ENCODE measurements around the gene KCNG4.

The KCNG4 gene

DNA sequence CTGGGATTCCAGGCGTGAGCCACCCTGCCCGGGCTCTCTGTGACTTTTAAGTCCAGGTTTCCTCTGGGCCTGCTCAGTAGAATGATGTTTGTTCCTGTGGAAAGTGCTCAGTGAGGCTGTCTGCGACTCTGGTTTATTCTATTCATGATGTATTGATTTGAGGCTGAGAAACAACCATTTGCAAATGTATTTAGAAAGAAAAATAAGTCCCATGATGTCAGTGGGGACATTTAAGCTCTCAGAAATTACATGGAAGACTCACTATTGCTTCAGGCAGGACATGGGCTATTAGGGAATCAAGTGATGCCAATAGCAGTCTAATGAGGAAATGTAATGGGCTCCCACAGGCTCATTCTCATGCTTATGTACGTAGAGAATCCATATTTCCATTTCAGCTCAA lies 22.2 kb upstream of the KCNG4 start:
- no peak for DNase-seq

DNA sequence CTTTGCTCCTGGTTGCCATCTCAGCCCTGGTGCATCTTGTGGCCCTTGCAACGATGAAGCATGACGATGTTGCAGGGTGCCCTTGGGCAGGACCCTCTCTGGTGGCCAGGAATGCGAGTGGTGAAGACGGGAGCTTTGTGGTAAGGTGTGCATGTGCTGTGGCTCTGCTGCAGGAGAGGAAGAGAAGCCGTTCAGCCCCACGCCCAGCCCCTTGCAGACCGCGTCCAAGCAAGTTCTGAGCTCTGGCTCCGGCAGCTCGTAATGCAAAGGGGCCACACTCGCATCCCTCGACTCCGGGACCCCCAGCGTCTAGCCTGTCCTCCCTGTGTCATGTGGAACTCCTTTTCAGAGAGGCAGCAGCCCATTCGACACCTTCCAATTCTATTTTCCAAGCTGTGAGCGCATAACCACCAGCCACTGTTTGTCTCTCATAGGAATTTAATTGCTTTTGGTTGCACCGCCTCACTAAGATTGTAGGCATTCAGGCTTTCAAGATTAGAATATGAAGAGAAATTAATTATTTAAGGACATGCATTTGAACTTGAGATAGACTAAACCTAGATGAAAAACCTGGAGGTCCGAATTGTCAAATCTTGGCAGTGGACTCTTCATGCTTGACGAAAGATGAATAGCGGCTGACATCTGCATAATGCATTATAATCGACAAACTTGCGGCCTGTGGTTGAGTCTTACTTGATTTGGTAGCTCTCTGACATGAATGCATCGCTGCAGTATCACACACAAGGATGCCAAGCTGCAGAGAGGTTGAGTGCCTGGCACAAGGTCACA lies 21.1 kb upstream of the KCNG4 start:
- no peak for DNase-seq

DNA sequence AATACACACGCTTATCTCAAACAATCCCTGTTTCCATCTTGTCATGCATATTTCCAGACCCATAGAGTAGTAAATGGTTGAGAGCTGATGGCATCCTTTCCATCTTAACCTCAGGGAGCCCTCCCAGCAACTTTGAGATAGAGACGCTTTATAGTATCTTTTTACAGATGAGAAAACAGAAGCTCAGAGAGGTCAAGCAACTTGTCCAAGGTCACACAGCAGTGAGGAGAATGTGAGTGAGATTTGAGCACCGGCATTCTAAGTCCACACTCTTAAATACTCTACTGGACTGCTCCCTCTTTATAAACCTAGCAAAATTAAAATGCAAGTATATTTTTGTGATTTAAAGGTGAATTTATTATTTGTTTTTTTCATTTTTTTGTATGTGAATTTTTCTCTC lies 19.9 kb upstream of the KCNG4 start:
- DNase-seq: no peak

DNA sequence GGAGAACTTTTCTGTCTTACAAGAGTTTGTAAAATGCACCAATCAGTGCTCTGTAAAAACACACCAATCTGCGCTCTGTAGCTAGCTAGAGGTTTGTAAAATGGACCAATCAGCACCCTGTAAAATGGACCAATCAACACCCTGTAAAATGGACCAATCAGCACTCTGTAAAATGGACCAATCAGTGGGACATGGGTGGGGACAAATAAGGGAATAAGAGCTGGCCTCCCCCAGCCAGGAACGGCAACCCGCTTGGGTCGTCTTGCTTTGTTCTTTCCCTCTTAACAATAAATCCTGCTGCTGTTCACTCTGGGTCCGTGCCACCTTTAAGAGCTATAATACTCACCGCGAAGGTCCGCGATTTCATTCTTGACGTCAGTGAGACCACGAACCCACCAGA lies 18.5 kb upstream of the KCNG4 start:
- DNase-seq: no peak

DNA sequence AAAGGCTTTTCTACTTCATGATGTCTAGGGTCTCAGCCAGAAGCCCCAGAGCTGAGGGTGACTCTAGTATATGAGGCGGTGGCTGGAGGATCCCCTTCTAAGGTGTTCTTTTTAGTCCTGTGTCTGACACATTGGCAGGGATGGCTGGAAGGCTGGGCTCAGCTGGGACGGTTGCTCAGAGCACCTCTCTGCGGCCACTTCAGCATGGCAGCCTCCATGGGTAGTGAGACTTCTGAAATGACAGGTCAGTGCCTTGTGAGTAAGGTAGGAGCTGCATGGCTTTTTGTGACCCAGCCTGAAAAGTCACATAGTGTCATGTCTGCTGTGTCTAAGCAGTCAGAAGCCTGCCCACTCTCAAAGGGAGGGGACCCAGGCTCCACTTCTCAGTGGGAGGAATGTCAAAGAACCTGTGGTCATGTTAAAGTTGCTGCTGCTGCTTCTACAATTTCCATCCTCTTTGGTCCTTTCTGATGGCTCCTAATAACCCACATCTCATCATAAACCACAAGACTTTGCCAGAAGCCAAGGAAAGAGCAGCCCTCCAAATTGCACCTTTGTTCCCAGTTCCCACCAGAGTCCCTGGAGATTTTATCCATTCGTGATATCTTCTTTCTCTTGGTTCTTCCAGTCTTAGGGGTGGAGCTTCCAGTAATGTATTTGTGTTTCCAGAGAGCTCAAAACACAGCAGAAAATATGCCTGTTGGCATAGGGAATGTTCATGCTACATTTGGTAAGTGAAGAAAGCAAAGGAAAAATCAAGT lies 15.4 kb upstream of the KCNG4 start:
- DNase-seq: no peak

DNA sequence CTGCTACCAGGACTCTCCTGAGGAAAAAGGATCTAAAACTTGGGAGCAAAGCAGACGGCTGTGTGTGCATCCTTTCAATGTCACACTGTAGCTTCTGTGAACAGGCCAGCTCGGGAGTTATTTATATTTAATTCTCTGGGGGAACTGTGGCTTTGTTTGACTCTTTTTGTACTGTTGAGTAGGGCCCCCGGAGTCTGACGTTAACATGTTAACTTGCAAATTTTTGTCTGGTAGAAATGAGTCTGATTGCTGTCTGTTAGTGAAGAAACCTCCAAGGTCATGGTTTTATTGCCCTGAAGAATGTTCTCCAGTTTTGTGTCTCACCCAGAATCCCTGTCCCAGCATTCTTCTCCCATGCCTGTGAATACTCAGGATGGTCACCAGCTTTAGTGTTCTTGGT lies 14.2 kb upstream of the KCNG4 start:
- DNase-seq: no peak

DNA sequence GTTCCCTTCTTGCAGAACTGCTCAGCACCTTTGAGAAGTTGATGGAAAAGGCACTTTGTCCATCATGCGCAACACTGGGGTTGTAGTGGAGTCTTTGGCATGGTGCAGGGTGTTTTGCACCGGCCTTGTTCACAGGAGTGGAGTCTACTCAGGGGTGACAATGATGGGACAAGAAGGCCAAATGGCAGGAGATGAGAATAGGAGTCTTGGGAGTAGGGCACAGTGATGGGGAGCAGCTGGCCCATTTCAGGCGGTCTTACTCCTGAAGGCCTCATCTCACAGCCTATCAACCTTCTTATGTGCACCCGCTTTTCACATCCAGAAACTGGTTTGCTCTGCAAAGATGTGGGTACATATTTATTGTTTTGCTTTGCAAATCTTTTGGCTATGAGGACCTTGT lies 13.4 kb upstream of the KCNG4 start:
- no peak for DNase-seq

DNA sequence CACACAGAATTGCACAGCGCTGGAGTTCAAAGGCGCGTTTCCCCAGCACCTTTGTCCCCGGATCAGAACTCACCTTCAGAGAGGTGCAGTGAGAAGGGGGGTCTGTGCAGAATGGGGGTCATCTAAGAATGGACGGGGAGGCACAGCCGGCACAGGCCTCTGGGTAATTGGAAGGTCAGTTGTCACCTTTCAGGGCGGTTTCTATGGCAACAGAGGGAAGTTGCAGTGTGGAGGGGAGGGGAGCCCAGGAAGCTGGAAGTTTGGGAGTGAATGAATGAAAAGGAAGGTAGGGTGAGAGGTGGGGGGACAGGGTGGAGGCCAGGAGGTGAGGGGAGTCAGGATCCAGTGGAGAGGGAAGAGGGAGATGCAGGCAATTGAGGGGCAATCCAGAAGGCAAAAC lies 12.4 kb upstream of the KCNG4 start:
- no peak for DNase-seq

DNA sequence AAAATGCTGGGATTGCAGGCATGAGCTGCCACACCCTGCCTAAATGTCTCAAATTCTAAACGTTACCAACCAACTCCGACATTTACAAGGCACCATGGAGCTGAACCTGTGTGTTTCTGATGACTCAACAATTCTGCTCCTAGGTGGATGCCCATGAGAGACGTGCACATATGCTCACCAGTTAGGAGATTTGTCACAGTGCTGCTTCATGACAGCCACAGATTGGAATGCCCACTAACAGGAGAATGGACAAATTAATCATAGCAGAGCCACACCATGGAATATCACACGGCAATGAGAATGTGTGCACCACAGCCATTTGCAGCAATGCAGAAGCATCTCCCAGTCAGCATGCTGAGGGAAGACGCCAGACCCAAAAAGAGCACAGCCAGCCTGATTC lies 8.0 kb upstream of the KCNG4 start:
- DNase-seq: no peak

DNA sequence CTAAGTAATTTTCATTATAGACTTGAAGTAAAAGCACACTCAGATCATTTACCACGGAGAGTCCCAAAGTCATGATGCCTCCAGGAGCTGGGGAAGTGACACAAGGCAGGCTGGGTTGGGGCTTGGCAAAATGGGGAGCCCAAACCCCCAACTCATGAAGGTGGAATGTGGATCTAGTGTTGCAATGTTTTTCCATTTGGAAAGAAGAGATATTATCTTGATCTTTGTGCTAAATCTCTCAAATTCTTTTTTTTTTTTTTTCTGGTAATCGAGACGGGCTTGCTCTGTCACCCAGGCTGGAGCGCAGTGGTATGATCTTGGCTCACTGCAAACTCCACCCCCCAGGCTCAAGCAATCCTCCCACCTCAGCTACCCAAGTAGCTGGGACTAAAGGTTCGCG lies 7.5 kb upstream of the KCNG4 start:
- DNase-seq: no peak

DNA sequence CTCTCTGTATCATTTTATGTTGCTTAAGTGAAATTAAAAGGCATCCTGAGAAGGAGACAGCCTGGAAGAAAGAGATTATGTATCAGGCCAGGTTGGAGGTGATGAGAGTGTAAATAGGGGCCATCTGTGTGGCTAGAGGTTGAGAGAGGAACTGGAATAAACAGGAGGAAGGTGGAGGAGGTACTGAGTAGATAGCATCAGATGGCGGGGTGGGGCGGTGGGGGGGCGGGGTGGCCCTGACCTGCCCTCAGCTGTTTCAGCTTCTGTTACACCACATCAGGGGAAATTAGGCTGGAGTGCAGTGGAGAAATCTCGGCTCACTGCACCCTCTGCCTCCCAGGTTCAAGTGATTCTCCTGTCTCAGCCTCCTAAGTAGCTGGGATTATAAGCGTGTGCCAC lies 6.9 kb upstream of the KCNG4 start:
- DNase-seq: no peak

DNA sequence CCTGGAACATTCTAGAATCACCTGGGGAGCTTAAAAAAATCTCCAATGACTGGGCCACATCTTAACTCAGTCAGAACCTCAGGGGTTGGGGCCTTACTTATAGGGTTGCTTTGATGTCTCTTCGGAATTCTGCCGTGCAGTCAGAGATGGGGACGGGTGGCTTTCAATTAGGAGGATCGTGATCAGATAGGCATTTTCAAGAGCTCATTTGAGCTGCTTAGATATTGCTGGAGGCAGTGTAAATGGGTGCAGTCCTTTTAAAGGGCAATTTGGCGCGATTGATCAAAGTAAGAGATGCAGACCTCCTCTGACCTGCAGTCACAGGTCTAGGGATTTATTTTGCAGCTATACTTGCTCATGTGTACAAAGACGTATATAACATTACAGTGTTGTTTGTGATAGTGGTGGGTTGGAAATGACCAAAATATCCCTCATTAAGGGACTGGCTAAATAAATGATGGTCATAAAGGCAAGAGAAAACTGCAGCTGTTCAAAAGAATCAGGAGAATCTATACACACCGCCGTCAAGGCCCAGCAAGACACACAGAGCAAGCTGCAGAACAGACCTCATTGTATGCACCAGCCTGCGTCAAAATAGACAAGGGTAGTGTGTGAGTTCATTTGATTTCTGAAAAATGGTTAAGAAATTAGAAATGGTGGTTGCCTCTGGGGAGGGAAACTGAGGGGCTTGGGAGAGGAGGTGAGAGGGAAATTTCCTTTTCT lies 6.3 kb upstream of the KCNG4 start:
- DNase-seq: no peak

DNA sequence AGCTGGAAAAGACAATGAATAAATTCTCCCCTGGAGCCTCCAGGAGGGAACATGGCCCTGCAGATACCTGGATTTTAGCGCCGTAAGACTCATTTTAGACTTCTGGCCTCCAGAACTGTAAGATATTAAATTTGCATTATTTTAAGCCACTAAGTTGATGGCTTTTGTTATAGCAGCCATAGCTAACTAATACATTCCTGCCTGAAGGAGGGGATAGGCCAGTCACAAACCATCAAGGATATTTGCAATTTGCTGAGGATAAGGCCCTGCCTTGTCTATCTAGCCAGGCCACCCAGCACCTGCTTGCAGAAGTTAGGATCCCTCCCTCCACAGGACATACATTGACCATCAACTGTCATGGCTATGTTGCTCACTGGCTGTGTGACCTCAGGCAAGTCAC lies 4.9 kb upstream of the KCNG4 start:
- no peak for DNase-seq

DNA sequence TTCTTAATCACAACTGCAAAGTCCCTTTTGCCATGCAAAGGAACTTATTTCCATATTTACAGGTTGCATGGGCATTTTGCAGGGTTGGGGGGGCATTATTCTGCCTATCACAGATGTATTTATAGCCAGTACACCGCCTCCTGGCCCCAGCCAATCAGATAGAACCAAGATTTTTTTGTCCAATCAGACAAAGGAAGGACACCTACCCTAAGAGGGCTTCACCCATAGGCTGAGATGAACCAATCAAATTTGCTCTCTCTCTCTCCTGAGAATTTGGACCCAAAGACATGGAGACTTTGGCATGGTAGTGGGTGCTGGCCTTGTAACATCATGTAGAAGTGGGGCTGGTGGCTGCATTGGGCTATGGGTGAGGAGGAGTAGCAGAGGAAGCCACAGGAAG lies 3.9 kb upstream of the KCNG4 start:
- DNase-seq: no peak

DNA sequence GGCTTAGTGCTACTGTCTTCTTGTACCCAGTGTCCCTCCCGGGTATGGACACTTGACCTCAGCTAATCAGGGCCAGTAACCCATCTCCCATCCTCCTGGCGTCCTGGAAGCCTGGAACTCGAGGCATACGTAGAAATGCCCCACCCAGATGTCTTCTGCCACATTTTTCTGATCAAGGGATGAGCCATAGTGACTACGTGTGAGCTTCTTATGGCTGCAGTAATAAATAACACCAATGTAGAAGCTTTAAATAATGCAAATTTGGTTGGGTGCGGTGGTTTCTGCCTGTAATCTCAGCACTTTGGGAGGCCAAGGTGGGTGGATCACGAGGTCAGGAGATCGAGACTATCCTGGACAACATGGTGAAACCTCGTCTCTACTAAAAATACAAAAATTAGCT lies 3.0 kb upstream of the KCNG4 start:
- DNase-seq: no peak

DNA sequence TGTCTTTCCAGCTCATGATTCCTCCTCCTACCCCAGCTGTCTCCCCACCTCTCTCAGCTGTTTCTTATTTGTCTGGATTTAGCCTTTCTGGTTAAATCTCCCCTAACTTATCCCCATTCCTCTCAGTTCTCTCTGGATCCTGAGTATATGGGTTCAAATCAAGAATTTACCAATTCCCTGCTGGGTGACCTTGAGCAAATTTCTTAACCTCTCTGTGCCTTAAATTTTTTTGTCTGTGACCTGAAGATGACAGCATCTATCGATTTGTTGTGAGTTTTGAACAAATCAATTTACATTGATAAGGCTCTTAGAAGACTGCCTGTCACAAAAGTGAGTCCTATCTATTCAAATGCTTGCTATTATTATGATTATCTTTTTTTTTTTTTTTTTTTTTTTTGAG lies 2.0 kb upstream of the KCNG4 start:
- no peak for DNase-seq

DNA sequence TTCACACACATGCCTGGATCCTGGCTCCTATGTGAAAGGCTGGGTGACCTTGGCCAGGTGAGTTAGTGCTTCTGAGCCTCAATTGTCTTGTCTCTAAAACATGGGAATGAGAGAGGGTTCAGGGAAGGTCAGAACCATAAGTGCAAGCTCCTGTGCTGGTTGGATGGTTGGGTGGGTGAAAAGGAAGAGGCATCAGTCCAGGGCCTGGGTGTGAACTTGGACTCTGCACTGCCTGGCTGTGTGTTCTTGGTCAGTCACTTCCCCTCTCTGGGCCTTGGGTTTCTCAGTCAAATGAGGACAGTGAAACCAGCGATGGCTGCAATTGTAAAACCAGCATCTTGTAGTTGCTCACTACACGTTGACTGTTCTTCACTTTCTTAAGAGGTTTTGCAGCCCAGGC lies 643 bp upstream of the KCNG4 start:
- no peak for DNase-seq

DNA sequence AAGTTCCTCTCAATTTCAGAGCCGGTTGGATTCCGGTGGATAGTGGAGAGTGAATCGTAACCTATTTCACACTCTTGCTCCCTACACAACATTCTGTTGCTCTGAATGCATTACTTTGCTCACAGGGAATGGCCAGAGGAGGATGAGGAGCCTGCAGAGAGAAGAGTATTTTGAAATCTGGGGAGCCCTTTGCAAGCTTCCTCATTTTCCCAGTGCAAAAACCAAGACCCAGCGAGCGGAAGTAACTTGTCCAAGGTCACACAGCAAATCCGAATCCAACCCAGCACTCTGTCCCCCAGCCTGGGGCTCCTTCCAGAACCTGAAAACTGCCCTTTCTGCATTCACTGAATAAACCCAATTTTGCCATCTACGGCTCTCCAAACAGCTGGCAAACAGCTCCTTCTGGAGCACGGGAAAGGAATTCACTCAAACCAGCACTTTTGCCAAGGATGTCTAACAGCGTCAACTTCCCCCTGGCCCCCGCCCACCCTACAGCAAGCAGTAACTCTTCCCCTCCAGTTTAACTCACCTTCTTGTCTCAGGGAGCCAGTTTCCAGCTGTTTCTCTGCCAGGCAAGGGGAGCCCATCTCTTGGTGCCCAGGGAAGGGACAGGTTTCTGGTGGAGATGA lies 557 bp downstream of the KCNG4 start:
- DNase-seq: no peak

DNA sequence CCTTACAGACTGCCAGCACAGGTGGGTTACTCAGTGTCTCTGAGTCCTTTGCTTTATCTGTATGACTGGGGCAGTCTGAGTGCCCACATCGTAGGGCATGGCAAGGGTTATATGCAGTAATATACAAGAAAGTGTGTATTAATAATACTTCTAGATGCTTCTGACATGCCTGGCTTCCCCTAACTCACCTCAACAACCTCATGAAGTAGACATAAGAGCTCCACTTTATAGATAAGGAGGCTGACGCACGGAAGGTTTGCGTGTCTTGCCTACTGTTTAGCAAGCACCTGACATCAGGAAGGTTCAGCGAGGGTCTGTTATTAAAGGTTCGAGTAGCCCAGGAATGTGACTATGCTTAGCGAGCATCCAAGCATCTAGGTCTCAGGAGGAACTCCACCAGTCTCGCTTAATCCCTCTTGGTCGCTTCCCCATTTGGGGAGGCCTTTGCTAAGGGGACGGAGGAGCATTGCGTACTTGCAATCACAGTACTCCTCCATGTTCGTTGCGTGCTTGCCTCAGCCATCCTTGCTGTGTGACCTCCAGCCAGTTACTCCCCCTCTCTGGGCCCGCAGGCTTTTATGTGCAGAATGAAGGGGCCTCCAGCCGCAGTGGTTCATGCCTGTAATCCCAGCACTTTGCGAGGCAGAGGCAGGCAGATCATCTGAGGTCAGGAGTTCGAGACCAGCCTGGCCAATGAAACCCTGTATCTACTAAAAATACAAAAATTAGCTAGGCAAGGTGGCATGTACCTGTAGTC lies 1.6 kb downstream of the KCNG4 start:
- DNase-seq: no peak

DNA sequence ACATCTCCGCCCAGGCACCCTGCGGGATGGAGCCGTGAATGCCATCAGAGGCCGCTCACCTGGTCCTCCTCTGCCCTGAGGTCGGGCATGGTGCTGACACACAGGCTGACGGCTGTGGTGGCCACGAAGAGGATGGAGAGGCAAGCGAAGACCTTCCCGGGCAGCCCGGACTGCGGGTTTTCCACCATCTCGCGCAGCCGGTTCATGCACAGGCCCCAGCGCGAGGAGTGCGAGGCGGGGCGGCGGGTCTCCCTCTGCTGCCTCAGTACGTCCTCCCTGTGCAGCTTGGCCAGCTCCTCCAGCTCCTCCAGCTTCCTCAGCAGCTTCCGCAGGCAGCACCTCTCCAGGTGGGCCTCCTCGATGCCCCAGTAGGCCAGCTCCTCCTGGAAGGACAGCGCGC lies 3.1 kb downstream of the KCNG4 start:
- no peak for DNase-seq

DNA sequence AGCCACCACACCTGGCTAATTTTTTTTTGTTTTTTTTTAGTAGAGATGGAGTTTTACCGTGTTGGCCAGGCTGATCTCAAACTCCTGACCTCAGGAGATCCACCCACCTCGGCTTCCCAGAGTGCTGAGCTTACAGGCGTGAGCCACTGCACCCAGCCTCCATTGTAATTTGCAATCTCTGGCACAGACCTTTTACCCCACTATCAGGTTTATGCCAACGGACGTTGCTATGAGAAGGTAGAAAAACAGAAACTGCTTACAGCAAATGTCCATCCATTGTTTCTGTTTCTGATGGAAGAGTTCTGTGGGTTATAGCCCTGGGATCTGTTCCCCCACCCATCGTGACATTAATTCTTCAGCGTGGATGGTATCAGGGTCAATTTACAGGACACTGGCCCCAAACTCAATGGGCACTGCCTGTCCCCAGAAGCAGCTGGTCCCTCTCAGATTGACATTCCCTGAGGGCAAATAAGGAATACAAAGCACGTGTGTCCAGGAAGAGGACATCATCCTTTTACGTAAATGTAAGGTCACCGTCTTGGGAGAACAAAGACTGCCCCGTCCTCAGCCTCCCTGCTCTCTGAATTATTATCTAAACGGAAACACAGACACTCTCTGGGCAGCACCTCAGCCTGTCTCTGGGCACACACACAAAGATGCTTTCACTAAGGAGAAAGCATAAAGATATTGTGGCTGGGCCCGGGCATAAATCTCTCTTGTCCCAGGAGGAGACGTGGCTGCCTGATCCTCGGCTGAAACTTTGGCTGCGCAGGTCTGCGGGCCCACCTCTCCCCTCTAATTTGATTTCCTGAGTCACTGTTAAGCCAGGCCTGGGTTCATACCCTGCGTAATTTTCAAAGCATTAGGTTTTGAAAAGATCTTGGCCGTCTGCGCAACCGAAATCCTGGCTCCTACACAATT lies 5.2 kb downstream of the KCNG4 start:
- DNase-seq: no peak

DNA sequence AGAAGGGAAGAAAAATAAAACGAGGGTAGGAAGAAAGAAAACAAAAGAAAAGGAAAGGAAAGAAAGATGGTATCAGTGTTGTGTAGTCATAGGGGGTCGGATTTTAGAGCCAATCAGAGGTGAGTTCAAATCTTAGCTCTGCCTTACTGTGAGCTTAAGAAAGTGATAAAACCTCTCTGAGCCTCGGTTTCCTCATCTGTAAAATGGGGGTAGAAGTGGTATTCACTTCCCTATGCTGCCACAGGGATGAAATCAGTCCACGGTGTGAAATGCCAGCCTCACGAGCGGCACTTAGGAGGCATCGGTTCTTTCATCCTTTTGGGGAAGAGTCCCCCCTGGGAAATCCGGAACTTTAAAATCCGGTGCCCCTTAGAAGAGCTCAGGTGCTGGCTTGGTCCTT lies 6.1 kb downstream of the KCNG4 start:
- DNase-seq: no peak

All from activated CD4-positive, alpha-beta T cell treated with anti-CD3 and anti-CD28 coated beads for 1 hour (primary cell).